Measurements from ENCODE around the gene FRAT2.

Gene FRAT2

GRCh38 chr10:97323501-97323900 is 11.0 kb downstream of the FRAT2 start:
- TF ChIP-seq CTCF (IDR thresholded peaks at IDR 0.05; ENCODE audit: low read depth, low read length), result no peak
- H3K4me3 ChIP-seq (ENCODE audit: low read depth, low read length), result no peak overlapping the region

- no peak overlapping the region for H3K4me3 ChIP-seq (ENCODE audit: low read depth, low read length)
These were observed 12.7 kb downstream of the FRAT2 start for GRCh38 chr10:97321804-97322190.

GRCh38 chr10:97321032-97321803 is 13.3 kb downstream of the FRAT2 start:
- TF ChIP-seq CTCF (IDR thresholded peaks at IDR 0.05; ENCODE audit: low read depth, low read length), result no peak
- no peak overlapping the region for H3K4me3 ChIP-seq (ENCODE audit: low read depth, low read length)

More at GRCh38 chr10:97321804-97322190, 12.7 kb downstream of the FRAT2 start:
- TF ChIP-seq CTCF (IDR thresholded peaks at IDR 0.05; ENCODE audit: low read depth, low read length), result no peak

GRCh38 chr10:97320480-97321031 is 14.0 kb downstream of the FRAT2 start:
- no peak for TF ChIP-seq CTCF (IDR thresholded peaks at IDR 0.05; ENCODE audit: low read depth, low read length)
- peak overlapping the region; percentile 69 for H3K4me3 ChIP-seq (ENCODE audit: low read depth, low read length)

- H3K4me3 ChIP-seq (ENCODE audit: low read depth, low read length), result peak overlapping the region; percentile 69
- no peak for TF ChIP-seq CTCF (IDR thresholded peaks at IDR 0.05; ENCODE audit: low read depth, low read length)
These were observed 14.7 kb downstream of the FRAT2 start for GRCh38 chr10:97319671-97320479.

GRCh38 chr10:97318772-97319651 is 15.5 kb downstream of the FRAT2 start, which contains the start of gene FRAT1:
Gene FRAT1, plus strand, starts transcription at chr10:97319271. Its CDS starts 183 bp downstream, at chr10:97319454.
- TF ChIP-seq CTCF (IDR thresholded peaks at IDR 0.05; ENCODE audit: low read depth, low read length), result no peak
- peak within 1 kb of the TSS; percentile 69 for H3K4me3 ChIP-seq (ENCODE audit: low read depth, low read length)
